GM12878 (cell line): ENCODE data around the gene POLR2L. TPM values are rescaled to one million over a fixed set of nuclear protein-coding genes. Genes with fewer than 3 reads are reported as not detected.

Experiments used
- ATAC-seq: fragments of 200-7000 bp; cut with Tn5 transposase; 3 replicates; pipeline ENCODE4 v1.9.1; 2020; ENCODE audit warnings: mild to moderate bottlenecking, moderate library complexity
- BruUV-seq: library from RNA; stranded (reverse); fragments of 400-500 nt; replicated peaks from 2 replicates; lab custom pipeline; 2021; lab: Mats Ljungman, UMichigan
- CTCF ChIA-PET: fragments of 300-600 bp; sonication (Branson Sonifier 250); formaldehyde crosslinking; extraction: SDS; loops from one replicate; lab custom pipeline; 2021; ENCODE audit warnings: inconsistent platforms; lab: Yijun Ruan, JAX
- POLR2A ChIA-PET: fragments of 350-600 bp; formaldehyde crosslinking; extraction: SDS; loops from one replicate; lab custom pipeline; 2021; ENCODE audit warnings: inconsistent platforms; lab: Charles Lee
- RAD21 ChIA-PET: fragments of 300-600 bp; sonication (Branson Sonifier 250); formaldehyde crosslinking; loops from one replicate; lab custom pipeline; 2023; ENCODE audit warnings: antibody characterized with exemption; ENCODE audit not compliant: unreplicated experiment; lab: Charles Lee
- SMC1A ChIA-PET: fragments of 300-600 bp; sonication (Branson Sonifier 250); formaldehyde crosslinking; loops from one replicate; lab custom pipeline; 2023; ENCODE audit not compliant: unreplicated experiment, uncharacterized antibody; lab: Charles Lee
- DNase-seq: peaks from one replicate; pipeline ENCODE4 v3.0.0-alpha.2; 2011; ENCODE audit warnings: low read depth, low spot score
- FAIRE-seq: peaks from 3 replicates; lab custom pipeline; 2011; peaks lifted over from hg19 to GRCh38; lab: Jason Lieb, UNC
- H2AFZ ChIP-seq: 2 replicates; pipeline ENCODE4 v1.6.0; 2011; ENCODE audit warnings: low read depth, low read length, control low read depth; ENCODE audit not compliant: control insufficient read depth
- H3K27ac ChIP-seq: 2 replicates; pipeline ENCODE4 v1.5.1; 2011; ENCODE audit warnings: control low read depth; ENCODE audit not compliant: control insufficient read depth, insufficient read depth
- H3K27me3 ChIP-seq, 2 experiments: replicated peaks in 1 of 2; 2 replicates each; pipeline versions ENCODE4 v1.6.0 to v1.6.1; 2011; ENCODE audit warnings: low read length in 1 of 2; ENCODE audit not compliant: control insufficient read depth in 2 of 2, insufficient read depth in 2 of 2
- H3K36me3 ChIP-seq, 2 experiments: 2 replicates each; pipeline ENCODE4 v1.5.1; 2011; ENCODE audit warnings: low read length in 1 of 2; ENCODE audit not compliant: control insufficient read depth in 2 of 2, insufficient read depth in 2 of 2
- H3K4me1 ChIP-seq: 2 replicates; pipeline ENCODE4 v1.6.1; 2011; ENCODE audit warnings: mild to moderate bottlenecking, low read length, moderate library complexity, mixed read lengths; ENCODE audit not compliant: control insufficient read depth, insufficient read depth
- H3K4me2 ChIP-seq: 2 replicates; pipeline ENCODE4 v1.6.0; 2011; ENCODE audit warnings: control low read depth; ENCODE audit not compliant: control insufficient read depth, insufficient read depth
- H3K4me3 ChIP-seq: fragments of 200-600 bp; sonication (generic); 2 replicates; pipeline ENCODE4 v1.5.1; 2016
- H3K79me2 ChIP-seq: 2 replicates; pipeline ENCODE4 v1.6.0; 2011; ENCODE audit warnings: low read length; ENCODE audit not compliant: control insufficient read depth, insufficient read depth
- H3K9ac ChIP-seq: 2 replicates; pipeline ENCODE4 v1.8.0; 2011; ENCODE audit warnings: low read length, control low read depth, mixed read lengths; ENCODE audit not compliant: control insufficient read depth, insufficient read depth
- H3K9me3 ChIP-seq: replicated peaks from 3 replicates; pipeline ENCODE4 v1.5.1; 2011; ENCODE audit warnings: mild to moderate bottlenecking, low read length; ENCODE audit not compliant: control insufficient read depth, insufficient read depth
- H4K20me1 ChIP-seq: 2 replicates; pipeline ENCODE4 v1.6.0; 2011; ENCODE audit not compliant: control insufficient read depth, insufficient read depth
- CTCF ChIP-seq, 3 experiments: IDR thresholded peaks in 2 of 3; conservative IDR thresholded peaks in 1 of 3; 2 replicates each; pipeline ENCODE4 v1.5.1; 2011; ENCODE audit warnings: low read depth in 3 of 3, low read length in 3 of 3, mild to moderate bottlenecking in 3 of 3, control low read depth in 2 of 3, moderate library complexity in 2 of 3, inconsistent platforms in 1 of 3, mixed read lengths in 1 of 3; ENCODE audit not compliant: control insufficient read depth in 2 of 3, insufficient read depth in 1 of 3; ENCODE audit errors: extremely low read depth in 1 of 3
- HCFC1 ChIP-seq: fragments of 150-350 bp; IDR thresholded peaks from 2 replicates; pipeline ENCODE4 v1.6.1; 2014; ENCODE audit warnings: low read length
- ZBTB11 ChIP-seq: fragments of 450-650 bp; formaldehyde crosslinking; IDR thresholded peaks from 2 replicates; pipeline ENCODE4 v1.5.0; 2022; ENCODE audit warnings: mild to moderate bottlenecking, missing genetic modification characterization
- ZNF217 ChIP-seq: fragments of 450-650 bp; IDR thresholded peaks from 2 replicates; pipeline ENCODE4 v1.6.1; 2017; ENCODE audit warnings: antibody characterized with exemption, mild to moderate bottlenecking
- WGBS: methylation state at CpG from one replicate; pipeline ENCODE4 v1.1.6; 2016; ENCODE audit warnings: low lambda C conversion rate; ENCODE audit not compliant: insufficient replicate concordance, insufficient coverage; ENCODE audit errors: missing lambda C conversion rate; 5-methylcytosine and 5-hydroxymethylcytosine counted together
- in situ Hi-C: fragments of 300-500 bp; cut with MboI; formaldehyde crosslinking; loops from 9 replicates; pipeline ENCODE4 v1.14.3; 2018; ENCODE audit warnings: mixed read lengths
- intact Hi-C: fragments of 100-400 bp; cut with micrococcal nuclease; formaldehyde crosslinking; loops from one replicate; pipeline ENCODE4 v1.14.2; 2022; ENCODE audit not compliant: unreplicated experiment
- polyA plus RNA-seq, 11 experiments: library from polyadenylated mRNA; depleted of rRNA in 4 of 11; unstranded in 6 of 11; stranded (reverse) in 5 of 11; fragments of >200 nt; fragmentation: Nextera tagmentation in 4 of 11; fragmentation: Illumina TruSeq in 1 of 11; extraction: Ambion mirVana in 4 of 11; extraction: Trizol in 1 of 11; gene quantifications; 1 replicate in 1 of 11; 2 replicates in 10 of 11; pipeline versions ENCODE4 v1.2.1 to v1.2.3, GENCODE V29; 2011 to 2016; ENCODE audit warnings: inconsistent platforms in 2 of 11, missing spikeins in 2 of 11, low read depth in 1 of 11
- total RNA-seq, 4 experiments: library from RNA; depleted of rRNA in 3 of 4; stranded (reverse); fragments of >200 nt in 3 of 4; fragmentation: Illumina TruSeq in 1 of 4; extraction: Trizol in 1 of 4; gene quantifications; 2 replicates each; pipeline versions ENCODE4 v1.2.1 to v1.2.3, GENCODE V29; 2013 to 2021

The POLR2L gene
- total and polyA plus RNA-seq, 10 of the 15 experiments (the other 5 are each of a cell fraction or from before 2014, with no cell fraction given): 23.1 to 497 (median 125) TPM

- TF ChIP-seq ZNF217: no peak
- no peak for TF ChIP-seq HCFC1
- TF ChIP-seq, all 136 proteins: peak for 5
Observed at GRCh38 chr11:843818-844692, 1.7 kb upstream of the POLR2L start (continued).

GRCh38 chr11:843086-843734, 881 bp upstream of the POLR2L start:
- Histone ChIP-seq H3K27me3 (no peaks in the 10 kb centered on the region), H3K4me2 (peak overlapping the region; percentile 95), H3K4me3 (peak overlapping the region; percentile 96), H3K36me3 (peaks cover 0 to 17% of the 10 kb centered on the region in 2 experiments; a peak in 2 of 4 replicates), H3K4me1 (peaks cover 15% of the 10 kb centered on the region), H2AFZ (peak overlapping the region; percentile 98)
- FAIRE-seq (no peak), ATAC-seq (peak; percentile 10)
- 1% methylated on average over 43 of the region's 53 CpGs for WGBS
- BruUV-seq: no TSS peak
- ChIA-PET RAD21 (interaction anchor here (0.6 to 1.9 kb wide), 7 partner anchors 9 to 542 kb away, joined by 3 to 9 read pairs (median 5); partner anchors contain the start of genes CD151 and RPLP2), CTCF (interaction anchor here (0.8 to 1.4 kb wide), 3 partner anchors 24 to 48 kb away, joined by 3 to 4 read pairs (median 4); partner anchors contain the start of gene PNPLA2)
- TF ChIP-seq CTCF (IDR thresholded peaks at IDR 0.05 in 2 of 3, conservative IDR thresholded peaks at IDR 0.05 in 1 of 3; ENCODE audit: control insufficient read depth in 2 of 3, extremely low read depth in 1 of 3, insufficient read depth in 1 of 3, low read depth in 3 of 3, low read length in 3 of 3) (0 out of 6 replicates have a peak, but pooled peaks of 1 of the 3 experiments have one; percentile 25), ZBTB11 (no peak)
- TF ChIP-seq, all 136 proteins: peak for 1
- no peaks in the 10 kb centered on the region for H3K9me3 ChIP-seq
- DNase-seq: no peak
- SMC1A ChIA-PET: interaction anchor here (0.7 to 1.4 kb wide), 3 partner anchors 8 to 85 kb away, joined by 3 to 5 read pairs (median 4); no protein-coding TSS in a partner anchor
- no peak overlapping the region for H3K27ac ChIP-seq
- intact Hi-C loops (loop anchor here (5.0 kb wide), 1 partner anchor 69 kb away; the partner anchor contains the start of gene CHID1), in situ Hi-C loops (loop anchor here (10.0 kb wide), 2 partner anchors 212 to 1012 kb away; partner anchors contain the start of gene LSP1)
- POLR2A ChIA-PET: interaction anchor here (0.7 to 4.0 kb wide), 9 partner anchors 8 to 150 kb away, joined by 3 to 21 read pairs (median 5); partner anchors contain the start of gene RPLP2
- H4K20me1 ChIP-seq: no peaks in the 10 kb centered on the region; the same call in 1 of the 2 replicates
- H3K9ac ChIP-seq: peak overlapping the region; percentile 60; the same call in 1 of the 2 replicates
- H3K79me2 ChIP-seq: peaks cover 20% of the 10 kb centered on the region
